Measurements from ENCODE around the gene FAM186B. TPM values are rescaled to one million over a fixed set of nuclear protein-coding genes. Genes with fewer than 3 reads are reported as not detected.

The FAM186B gene
- total RNA-seq, 1 experiment from 2014 or later: 0.39 TPM

- TF ChIP-seq, protein P1, sequence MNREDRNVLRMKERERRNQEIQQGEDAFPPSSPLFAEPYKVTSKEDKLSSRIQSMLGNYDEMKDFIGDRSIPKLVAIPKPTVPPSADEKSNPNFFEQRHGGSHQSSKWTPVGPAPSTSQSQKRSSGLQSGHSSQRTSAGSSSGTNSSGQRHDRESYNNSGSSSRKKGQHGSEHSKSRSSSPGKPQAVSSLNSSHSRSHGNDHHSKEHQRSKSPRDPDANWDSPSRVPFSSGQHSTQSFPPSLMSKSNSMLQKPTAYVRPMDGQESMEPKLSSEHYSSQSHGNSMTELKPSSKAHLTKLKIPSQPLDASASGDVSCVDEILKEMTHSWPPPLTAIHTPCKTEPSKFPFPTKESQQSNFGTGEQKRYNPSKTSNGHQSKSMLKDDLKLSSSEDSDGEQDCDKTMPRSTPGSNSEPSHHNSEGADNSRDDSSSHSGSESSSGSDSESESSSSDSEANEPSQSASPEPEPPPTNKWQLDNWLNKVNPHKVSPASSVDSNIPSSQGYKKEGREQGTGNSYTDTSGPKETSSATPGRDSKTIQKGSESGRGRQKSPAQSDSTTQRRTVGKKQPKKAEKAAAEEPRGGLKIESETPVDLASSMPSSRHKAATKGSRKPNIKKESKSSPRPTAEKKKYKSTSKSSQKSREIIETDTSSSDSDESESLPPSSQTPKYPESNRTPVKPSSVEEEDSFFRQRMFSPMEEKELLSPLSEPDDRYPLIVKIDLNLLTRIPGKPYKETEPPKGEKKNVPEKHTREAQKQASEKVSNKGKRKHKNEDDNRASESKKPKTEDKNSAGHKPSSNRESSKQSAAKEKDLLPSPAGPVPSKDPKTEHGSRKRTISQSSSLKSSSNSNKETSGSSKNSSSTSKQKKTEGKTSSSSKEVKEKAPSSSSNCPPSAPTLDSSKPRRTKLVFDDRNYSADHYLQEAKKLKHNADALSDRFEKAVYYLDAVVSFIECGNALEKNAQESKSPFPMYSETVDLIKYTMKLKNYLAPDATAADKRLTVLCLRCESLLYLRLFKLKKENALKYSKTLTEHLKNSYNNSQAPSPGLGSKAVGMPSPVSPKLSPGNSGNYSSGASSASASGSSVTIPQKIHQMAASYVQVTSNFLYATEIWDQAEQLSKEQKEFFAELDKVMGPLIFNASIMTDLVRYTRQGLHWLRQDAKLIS (CRISPR knock-in tag; IDR thresholded peaks at IDR 0.05; ENCODE audit: borderline replicate concordance): no peak
- TF ChIP-seq, protein P2, sequence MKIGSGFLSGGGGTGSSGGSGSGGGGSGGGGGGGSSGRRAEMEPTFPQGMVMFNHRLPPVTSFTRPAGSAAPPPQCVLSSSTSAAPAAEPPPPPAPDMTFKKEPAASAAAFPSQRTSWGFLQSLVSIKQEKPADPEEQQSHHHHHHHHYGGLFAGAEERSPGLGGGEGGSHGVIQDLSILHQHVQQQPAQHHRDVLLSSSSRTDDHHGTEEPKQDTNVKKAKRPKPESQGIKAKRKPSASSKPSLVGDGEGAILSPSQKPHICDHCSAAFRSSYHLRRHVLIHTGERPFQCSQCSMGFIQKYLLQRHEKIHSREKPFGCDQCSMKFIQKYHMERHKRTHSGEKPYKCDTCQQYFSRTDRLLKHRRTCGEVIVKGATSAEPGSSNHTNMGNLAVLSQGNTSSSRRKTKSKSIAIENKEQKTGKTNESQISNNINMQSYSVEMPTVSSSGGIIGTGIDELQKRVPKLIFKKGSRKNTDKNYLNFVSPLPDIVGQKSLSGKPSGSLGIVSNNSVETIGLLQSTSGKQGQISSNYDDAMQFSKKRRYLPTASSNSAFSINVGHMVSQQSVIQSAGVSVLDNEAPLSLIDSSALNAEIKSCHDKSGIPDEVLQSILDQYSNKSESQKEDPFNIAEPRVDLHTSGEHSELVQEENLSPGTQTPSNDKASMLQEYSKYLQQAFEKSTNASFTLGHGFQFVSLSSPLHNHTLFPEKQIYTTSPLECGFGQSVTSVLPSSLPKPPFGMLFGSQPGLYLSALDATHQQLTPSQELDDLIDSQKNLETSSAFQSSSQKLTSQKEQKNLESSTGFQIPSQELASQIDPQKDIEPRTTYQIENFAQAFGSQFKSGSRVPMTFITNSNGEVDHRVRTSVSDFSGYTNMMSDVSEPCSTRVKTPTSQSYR (CRISPR knock-in tag; IDR thresholded peaks at IDR 0.05): no peak
- CTCF ChIA-PET: interaction anchor here (0.5 to 2.1 kb wide), 5 partner anchors 13 to 270 kb away, joined by 3 to 17 read pairs (median 4); no protein-coding TSS in a partner anchor
- Mint-ChIP-seq H3K27ac (peak overlapping the region; percentile 99), H3K9me3 (peaks cover 7% of the 10 kb centered on the region), H3K4me3 (peak overlapping the region; percentile 98), H3K27me3 (ENCODE audit: low read depth) (no peaks in the 10 kb centered on the region), H3K4me1 (peaks cover 12% of the 10 kb centered on the region), H3K36me3 (peaks cover 23% of the 10 kb centered on the region)
- POLR2A ChIA-PET: interaction anchor here (0.9 to 1.0 kb wide), 2 partner anchors 10 to 13 kb away, joined by 3 to 5 read pairs; no protein-coding TSS in a partner anchor
- DNase-seq (ENCODE audit: low spot score): no peak
- no peak for ATAC-seq
Observed at GRCh38 chr12:49567302-49567610, 38.2 kb downstream of the FAM186B start.

DNA sequence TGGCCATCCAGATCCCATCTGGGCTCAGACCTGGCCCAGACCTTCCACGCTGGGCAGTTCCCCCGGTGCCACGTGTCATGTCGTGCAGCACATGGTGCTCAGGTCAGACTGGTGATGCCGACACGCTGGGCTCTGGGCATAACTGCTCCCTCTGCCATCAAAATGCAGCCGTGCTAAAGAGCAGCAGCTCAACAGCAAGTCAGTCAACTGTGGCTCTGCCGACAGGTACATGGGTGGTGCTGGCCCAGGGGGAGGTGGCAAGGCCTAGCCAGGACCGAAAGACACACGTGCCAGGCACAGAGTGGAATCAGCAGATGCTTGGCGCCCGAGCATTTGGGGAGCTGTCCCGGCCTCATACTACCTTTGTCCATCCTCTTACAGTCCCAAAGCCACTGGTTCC lies 39.1 kb downstream of the FAM186B start:
- H3K4me3 Mint-ChIP-seq: peak overlapping the region; percentile 98; the same call in 1 of the 2 replicates
- no peak for ATAC-seq
- ChIA-PET CTCF (interaction anchor here (1.2 to 2.1 kb wide), 4 partner anchors 13 to 269 kb away, joined by 4 to 17 read pairs (median 8); partner anchors contain the start of gene PRPF40B), POLR2A (interaction anchor here (0.6 kb wide), 1 partner anchor 81 kb away, joined by 3 read pairs; no protein-coding TSS in a partner anchor)
- H3K27me3 Mint-ChIP-seq (ENCODE audit: low read depth): no peaks in the 10 kb centered on the region
- no peak overlapping the region for H3K27ac Mint-ChIP-seq
- H3K36me3 Mint-ChIP-seq: peaks cover 27% of the 10 kb centered on the region
- no peak for DNase-seq (ENCODE audit: low spot score)
- H3K4me1 Mint-ChIP-seq: peaks cover 12% of the 10 kb centered on the region
- no peaks in the 10 kb centered on the region for H3K9me3 Mint-ChIP-seq
- TF ChIP-seq NFYB (CRISPR knock-in tag; conservative IDR thresholded peaks at IDR 0.05; ENCODE audit: low read depth) (no peak), ZNF532 (CRISPR knock-in tag; IDR thresholded peaks at IDR 0.05; ENCODE audit: borderline replicate concordance) (no peak), CREM (CRISPR knock-in tag; IDR thresholded peaks at IDR 0.05) (no peak), ESRRA (CRISPR knock-in tag; IDR thresholded peaks at IDR 0.05; ENCODE audit: borderline replicate concordance) (no peak), IRF2 (CRISPR knock-in tag; IDR thresholded peaks at IDR 0.05; ENCODE audit: borderline replicate concordance, low read depth) (no peak), SOX15 (CRISPR knock-in tag; IDR thresholded peaks at IDR 0.05) (no peak), OVOL2 (CRISPR knock-in tag; IDR thresholded peaks at IDR 0.05; ENCODE audit: borderline replicate concordance) (no peak), PRRX2 (CRISPR knock-in tag; IDR thresholded peaks at IDR 0.05) (no peak), EMX1 (CRISPR knock-in tag; IDR thresholded peaks at IDR 0.05) (no peak), CREB1 (CRISPR knock-in tag; IDR thresholded peaks at IDR 0.05) (no peak), ETV6 (CRISPR knock-in tag; IDR thresholded peaks at IDR 0.05) (no peak), NFE2L1 (CRISPR knock-in tag; IDR thresholded peaks at IDR 0.05) (no peak), USF1 (CRISPR knock-in tag; IDR thresholded peaks at IDR 0.05) (no peak)
- TF ChIP-seq, protein P3, sequence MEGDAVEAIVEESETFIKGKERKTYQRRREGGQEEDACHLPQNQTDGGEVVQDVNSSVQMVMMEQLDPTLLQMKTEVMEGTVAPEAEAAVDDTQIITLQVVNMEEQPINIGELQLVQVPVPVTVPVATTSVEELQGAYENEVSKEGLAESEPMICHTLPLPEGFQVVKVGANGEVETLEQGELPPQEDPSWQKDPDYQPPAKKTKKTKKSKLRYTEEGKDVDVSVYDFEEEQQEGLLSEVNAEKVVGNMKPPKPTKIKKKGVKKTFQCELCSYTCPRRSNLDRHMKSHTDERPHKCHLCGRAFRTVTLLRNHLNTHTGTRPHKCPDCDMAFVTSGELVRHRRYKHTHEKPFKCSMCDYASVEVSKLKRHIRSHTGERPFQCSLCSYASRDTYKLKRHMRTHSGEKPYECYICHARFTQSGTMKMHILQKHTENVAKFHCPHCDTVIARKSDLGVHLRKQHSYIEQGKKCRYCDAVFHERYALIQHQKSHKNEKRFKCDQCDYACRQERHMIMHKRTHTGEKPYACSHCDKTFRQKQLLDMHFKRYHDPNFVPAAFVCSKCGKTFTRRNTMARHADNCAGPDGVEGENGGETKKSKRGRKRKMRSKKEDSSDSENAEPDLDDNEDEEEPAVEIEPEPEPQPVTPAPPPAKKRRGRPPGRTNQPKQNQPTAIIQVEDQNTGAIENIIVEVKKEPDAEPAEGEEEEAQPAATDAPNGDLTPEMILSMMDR (IDR thresholded peaks at IDR 0.05): no peak
- TF ChIP-seq, protein P4, sequence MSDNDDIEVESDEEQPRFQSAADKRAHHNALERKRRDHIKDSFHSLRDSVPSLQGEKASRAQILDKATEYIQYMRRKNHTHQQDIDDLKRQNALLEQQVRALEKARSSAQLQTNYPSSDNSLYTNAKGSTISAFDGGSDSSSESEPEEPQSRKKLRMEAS (CRISPR knock-in tag; IDR thresholded peaks at IDR 0.05): no peak
- TF ChIP-seq, protein P5, sequence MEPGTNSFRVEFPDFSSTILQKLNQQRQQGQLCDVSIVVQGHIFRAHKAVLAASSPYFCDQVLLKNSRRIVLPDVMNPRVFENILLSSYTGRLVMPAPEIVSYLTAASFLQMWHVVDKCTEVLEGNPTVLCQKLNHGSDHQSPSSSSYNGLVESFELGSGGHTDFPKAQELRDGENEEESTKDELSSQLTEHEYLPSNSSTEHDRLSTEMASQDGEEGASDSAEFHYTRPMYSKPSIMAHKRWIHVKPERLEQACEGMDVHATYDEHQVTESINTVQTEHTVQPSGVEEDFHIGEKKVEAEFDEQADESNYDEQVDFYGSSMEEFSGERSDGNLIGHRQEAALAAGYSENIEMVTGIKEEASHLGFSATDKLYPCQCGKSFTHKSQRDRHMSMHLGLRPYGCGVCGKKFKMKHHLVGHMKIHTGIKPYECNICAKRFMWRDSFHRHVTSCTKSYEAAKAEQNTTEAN (CRISPR knock-in tag; IDR thresholded peaks at IDR 0.05): no peak

Measured in WTC11 (cell line).